Measurements from ENCODE around the gene ADGRG4.
"Not testable (repeated sequence)": the region's sequence is repeated elsewhere in the genome, so short reads cannot be mapped to it uniquely, and the experiment has no call there.

ADGRG4 gene, protein sequence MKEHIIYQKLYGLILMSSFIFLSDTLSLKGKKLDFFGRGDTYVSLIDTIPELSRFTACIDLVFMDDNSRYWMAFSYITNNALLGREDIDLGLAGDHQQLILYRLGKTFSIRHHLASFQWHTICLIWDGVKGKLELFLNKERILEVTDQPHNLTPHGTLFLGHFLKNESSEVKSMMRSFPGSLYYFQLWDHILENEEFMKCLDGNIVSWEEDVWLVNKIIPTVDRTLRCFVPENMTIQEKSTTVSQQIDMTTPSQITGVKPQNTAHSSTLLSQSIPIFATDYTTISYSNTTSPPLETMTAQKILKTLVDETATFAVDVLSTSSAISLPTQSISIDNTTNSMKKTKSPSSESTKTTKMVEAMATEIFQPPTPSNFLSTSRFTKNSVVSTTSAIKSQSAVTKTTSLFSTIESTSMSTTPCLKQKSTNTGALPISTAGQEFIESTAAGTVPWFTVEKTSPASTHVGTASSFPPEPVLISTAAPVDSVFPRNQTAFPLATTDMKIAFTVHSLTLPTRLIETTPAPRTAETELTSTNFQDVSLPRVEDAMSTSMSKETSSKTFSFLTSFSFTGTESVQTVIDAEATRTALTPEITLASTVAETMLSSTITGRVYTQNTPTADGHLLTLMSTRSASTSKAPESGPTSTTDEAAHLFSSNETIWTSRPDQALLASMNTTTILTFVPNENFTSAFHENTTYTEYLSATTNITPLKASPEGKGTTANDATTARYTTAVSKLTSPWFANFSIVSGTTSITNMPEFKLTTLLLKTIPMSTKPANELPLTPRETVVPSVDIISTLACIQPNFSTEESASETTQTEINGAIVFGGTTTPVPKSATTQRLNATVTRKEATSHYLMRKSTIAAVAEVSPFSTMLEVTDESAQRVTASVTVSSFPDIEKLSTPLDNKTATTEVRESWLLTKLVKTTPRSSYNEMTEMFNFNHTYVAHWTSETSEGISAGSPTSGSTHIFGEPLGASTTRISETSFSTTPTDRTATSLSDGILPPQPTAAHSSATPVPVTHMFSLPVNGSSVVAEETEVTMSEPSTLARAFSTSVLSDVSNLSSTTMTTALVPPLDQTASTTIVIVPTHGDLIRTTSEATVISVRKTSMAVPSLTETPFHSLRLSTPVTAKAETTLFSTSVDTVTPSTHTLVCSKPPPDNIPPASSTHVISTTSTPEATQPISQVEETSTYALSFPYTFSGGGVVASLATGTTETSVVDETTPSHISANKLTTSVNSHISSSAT (N-terminal part only)

DNA sequence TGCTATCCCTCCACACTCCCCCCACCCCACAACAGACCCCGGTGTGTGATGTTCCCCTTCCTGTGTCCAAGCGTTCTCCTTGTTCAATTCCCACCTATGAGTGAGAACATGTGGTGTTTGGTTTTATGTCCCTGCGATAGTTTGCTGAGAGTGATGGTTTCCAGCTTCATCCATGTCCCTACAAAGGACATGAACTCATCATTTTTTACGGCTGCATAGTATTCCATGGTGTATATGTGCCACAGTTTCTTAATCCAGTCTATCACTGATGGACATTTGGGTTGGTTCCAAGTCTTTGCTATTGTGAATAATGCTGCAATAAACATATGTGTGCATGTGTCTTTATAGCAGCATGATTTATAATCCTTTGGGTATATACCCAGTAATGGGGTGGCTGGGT, at the start of gene ADGRG4:
Gene ADGRG4, plus strand, starts transcription at position 243 of the 400 bp plus-strand sequence. CDS start 7,815 bp downstream, outside the sequence.
- not testable (repeated sequence) for DNase-seq

DNA sequence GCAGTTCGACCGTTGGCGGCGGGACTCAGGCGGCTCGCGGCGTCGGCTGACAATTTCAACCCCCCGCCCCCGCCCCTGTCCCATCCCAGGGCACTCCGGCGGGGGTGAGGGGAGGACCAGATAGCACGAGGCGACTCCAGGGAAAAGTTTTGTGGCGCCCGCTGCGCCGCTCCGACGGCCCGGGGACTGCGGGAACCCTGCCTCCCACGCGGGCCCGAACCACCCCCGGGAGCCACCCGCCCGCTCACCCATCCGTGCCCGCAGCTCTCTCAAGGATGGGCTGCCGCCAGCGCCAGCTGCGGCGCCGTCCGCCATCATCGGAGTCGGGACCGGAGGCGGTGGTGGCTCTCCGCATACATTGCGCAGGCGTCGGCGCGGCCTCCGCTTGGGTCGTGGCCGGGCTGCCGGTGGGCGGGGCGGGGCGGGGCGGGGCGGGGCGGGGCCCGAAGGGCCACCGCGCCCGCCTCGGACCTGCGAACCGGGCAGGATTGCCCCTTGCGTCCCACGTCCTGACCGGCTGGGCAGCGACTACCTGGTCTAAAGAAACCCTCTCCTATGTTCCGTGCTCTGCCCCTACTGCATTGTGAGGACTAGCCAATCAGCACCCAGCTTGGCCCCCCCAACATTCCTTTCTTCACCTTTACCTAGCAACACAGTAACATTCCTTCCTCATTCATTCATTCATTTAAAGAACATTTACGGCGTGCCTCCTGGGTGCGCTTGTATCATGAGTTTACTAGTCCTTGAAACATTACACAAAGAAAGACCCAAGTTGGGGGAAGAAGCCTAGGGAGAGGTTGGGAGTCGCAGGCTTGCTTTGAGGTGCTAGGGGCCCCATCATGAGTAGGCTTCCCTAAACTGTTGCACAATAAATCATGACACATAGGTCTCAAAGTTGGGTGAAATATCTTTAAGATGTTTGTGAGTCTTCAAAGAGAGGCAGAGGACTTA, 49.4 kb upstream of the ADGRG4 start, which contains the start of gene MAP7D3:
Gene MAP7D3, minus strand, starts transcription at position 360 of the 951 bp plus-strand sequence. Its CDS starts 42 bp downstream, at position 318.
- DNase-seq, result peak; percentile 67

DNA sequence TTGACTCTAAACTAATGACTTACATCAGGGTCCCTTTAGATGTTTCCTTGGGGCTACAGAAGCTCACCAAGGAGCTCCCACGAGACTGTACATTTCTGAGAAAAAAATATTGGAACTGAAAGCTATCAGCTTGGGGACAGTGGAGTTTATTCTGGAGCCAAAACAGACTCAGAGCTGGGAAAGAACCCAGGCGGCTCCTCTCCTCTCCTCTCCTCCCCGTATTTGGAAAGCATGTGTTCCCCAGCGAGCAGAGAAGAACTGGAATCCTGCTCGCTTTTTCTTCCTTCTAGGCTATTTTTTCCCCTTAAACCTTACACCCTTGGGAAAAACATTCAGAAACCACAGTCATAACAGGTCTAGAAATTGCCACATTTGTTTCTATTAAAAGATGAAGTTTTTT, 45.2 kb upstream of the ADGRG4 start:
- no peak for DNase-seq

DNA sequence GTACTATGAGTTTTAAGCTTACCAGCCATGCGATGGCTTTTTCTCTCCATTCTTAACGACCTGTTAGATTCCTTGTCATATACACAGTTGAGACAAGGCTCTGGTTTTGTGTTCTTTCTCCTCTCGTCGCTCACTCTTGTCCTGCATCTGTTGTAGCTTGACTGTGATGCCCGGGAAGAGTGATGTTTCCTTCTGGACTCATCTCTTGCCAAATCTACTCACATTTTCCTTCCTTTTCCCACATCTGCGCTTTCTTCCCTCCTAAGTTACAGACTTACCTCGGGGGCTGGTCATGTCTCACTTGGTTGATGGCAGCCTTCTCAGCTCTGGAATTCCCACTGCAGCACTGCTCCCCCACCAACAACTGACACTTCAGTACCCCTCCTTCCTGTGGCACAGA, 44.7 kb upstream of the ADGRG4 start:
- DNase-seq, result no peak

DNA sequence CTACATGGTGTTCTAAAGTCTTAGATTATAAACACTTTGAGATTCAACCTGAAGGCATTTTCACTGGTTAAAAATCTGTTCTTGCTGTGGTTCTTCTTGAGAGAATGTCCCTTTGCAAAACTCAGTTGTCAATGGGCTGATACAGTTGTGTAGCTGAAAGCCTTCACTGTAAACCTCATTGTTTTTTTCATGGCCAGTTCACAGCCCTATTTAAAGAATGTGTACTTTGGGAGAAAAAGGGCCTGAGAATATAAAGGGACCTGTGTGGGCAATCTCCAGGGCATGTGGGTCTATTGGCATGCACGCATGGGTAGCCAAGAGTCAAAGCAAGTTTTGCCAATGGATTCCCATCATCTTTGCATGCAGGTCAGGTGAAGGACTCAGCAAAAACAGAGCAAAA, 41.8 kb upstream of the ADGRG4 start:
- no peak for DNase-seq

DNA sequence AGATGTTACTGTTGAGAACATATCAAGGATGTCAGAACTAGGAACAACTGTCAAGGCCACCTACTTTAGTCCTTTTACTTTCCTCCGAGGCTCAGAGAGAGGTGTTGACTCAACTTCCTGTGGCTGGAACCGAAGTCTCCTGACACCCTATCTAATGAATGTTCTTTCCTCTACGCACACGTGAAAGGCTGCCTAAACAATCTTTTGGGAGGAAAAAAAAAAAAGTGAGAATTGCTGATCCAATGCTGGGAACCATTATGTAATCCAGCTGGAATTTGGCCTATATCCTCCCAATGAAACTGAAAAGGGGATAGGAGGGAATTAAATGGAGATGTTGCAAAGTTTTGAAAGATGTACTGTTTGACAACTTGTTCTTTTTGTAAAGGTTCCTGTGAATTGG, 41.2 kb upstream of the ADGRG4 start:
- peak; percentile 46 for DNase-seq

DNA sequence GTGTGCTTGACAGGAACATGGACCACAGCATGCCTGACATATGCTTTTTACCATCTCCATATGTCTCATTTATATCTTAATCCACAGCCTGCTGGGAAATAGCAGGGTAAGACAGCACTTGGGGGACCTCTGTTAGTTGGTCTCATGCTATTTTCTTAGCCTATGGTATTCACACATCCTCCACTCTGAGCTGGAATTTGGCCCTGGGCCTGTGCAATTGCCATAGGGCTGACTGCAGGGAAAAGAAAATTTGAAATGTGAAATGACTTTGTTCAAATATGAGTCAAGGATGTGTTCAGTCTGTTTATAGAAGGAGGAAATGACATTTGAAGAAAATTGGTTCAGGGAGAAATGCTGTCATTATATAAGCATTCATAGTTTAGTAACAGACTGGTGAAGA, 40.0 kb upstream of the ADGRG4 start:
- no peak for DNase-seq

DNA sequence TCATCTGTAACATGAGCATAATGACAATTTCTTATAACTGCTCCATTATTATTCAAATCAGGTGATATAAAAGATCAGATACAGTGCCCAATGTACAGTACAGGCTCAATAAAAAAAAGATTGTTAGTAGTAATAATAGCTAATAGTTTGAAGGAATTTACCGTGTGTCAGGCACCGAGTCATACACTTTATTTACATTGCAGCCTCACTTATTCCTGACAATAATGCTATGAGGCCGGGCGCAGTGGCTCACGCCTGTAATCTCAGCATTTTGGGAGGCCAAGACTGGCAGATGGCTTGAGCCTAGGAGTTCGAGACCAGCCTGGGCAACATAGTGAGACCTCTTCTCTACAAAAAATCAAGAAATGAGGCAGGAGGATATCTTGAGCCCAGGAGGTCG, 39.4 kb upstream of the ADGRG4 start:
- no peak for DNase-seq

DNA sequence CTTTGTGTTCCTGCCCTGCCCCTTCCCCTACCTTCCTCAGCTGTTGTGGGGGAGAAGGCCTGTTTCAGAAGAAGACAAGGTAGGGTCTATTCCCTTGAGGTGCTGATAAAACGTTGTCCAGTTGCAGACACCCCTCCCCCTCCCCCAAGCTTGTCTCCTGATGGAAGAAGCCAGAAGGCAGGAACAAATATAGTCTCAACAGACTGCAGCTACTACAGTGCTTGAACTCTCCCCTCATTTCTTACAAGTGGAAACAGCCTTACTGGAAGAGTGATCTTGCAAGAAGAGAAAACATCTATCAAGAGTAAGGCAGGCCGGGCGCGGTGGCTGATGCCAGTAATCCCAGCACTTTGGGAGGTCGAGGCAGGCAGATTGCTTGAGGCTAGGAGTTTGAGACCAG, 38.5 kb upstream of the ADGRG4 start:
- DNase-seq, result no peak

DNA sequence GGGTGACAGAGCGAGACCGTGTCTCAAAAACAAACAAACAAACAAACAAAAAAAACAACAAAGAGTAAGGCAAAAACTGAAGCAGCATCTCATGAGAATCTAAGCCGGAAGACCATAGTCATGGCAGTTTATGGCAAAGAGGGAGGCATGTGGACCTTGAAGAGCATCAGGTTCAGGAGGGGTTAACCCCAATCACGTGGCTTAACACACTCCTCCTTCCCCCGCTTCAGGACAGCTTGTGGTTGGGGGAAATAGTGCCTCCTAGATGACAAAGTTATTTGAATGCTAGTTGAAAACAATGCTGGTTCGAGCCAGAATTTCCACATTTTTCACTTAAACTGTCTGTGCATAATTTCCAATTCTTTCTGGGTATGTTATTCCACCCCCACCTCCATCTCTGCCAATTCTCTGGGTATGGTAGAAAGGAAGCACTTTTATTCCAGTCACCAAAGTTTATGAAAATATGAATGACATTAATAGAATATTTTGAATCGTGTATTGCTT, 37.9 kb upstream of the ADGRG4 start:
- DNase-seq, result no peak

DNA sequence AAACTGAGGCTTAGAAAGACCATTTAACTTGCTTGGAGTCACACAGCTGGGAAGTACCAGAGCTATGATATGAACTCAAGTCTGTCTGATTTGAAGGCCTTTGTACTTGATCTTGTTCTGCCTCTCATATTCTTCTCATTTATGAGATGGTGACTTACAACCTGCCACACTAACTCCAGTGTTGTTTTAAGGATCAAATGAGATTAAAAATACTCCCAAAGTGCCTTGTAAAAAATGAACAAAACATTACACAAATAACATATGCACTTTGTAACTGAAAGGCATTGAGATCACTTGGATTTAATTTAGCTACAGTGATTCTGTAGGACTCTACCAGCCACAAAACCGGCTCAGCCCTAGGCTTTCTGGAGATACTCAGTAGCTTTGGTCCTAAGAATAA, 33.9 kb upstream of the ADGRG4 start:
- DNase-seq, result no peak

DNA sequence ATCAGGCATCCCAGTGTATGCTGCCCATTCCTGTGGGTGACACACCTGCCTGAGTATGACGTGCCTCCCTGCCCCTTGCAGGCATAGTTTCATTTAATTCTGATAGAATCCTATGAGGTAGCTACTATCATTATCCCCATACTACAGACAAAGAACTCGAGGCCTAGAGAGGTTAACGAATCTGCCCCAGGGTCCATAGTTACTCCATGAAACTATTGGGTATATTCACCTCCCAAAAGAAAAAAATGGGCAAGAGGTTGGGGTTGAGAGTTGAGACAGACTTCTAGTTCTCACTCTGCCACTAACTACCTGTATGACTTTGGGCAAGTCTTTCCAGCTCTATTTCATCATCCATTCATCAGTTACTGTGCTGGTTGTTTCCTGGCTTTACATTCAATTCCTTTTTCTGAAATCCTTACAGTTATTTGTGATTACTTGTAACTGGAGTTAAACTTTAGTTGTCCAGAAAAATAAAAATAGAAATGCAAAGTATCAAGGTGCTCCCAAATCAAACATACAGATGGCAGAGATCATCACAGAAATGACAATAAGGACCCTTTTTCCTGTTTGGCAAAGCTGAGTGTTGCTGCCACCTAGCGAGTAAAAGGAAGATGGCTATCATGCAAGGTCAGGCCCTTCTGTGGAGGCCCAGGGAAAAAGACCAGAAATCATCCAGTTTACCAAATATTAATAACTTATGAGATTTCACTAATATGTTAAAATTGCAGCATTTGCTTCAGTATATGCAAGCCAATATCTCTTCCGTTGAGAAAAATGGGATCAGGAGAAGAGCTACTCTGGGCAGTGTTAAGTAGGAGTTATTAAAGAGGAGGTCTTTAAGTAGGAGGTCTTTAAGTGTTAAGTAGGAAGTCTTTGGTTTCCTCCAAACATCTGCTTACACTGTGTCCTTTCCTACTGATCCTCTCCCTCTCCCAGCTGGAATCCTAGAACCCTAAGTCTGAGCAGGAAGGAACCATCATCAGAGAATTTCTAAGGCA, 32.4 kb upstream of the ADGRG4 start:
- DNase-seq, result peak; percentile 66

DNA sequence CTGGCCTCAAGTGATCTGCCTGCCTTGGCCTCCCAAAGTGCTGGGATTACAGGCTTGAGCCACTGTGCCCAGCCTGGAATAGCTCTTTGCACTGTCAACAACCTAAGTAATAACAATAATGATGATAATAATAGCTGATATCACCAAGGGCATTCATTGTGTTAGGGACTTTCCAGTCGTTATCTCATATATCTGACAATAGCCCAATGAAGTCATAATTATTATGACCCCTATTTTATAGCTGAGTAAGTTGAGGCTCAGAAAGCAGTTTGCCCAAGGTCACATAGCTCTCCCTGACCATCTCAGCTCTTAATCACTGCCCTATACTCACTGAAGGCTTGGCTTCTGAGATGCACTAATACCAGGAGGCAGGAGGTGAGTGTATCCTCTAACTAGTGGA, 30.8 kb upstream of the ADGRG4 start:
- no peak for DNase-seq

DNA sequence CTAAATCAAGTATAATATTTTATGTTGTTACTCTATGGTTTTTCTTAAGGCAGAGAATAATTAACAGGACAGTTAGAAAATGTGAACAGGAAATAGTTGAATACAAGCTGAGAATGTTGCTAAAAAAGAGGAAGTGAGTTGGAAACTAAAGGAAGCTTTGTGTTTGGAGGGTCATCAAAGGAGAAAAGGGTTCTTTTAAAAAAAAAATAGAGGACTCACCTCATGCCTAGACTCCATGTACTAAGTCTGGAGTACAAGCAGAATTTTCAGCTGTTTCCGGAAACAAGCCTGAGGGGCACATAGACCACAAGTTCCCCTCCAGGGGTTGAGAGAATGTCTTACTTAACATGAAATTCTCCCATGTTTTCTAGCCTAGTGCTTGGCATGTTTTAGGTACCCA, 29.5 kb upstream of the ADGRG4 start:
- no peak for DNase-seq

DNA sequence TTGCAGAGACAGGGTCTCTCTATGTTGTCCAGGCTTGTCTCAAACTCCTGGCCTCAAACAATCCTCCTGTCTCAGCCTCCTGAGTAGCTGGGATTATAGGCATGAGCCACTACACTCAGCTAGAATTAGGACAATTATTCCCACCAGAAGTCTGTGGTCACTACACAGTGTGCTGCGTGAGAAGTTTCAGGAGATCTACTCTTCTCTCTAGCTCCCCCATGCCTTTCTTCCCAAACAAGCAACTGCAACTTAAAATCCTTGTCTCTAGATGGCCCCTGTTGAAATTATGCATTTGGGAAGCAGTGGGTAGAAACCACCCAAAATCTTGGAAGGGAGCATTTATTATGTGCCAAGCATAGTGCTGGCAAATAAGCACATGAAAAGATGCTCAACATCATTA, 28.4 kb upstream of the ADGRG4 start:
- no peak for DNase-seq

DNA sequence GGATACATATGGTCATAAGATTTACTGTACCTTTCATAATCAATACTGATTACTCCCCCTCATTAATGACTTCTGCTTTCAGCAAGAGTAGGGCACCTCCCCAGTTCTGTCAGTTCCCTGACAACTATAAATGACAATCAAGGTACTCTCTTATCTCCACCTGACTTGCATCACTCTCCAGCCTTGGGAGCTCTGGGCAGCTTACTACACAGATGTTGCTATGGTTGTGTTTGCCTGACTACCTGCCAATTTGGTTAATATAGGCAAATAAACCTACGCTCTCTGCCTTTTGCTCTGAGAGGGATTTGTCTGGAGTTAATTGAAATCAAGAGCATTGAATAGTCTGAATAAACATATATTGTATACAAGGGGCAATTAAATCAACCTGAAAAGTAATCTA, 26.8 kb upstream of the ADGRG4 start:
- no peak for DNase-seq

DNA sequence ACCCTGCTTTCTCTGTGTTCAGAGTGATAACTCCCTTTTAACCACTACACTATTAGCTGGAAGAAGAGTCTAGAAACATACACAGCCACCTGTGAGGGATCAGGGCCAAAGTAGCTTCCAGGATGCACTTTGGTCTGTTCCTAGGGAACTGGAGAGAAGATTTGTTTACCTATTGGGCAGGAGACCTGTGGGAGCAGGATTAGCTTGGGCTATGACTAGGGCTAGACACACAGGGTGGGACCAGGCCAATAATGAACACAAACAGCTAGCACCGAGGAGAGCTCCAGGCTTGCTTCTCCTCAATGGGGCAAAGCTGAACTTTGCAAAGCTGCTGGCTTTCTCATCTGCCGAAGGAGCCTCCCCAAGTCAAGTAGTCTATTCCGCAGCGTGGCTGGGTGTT, 25.2 kb upstream of the ADGRG4 start:
- DNase-seq, result no peak

DNA sequence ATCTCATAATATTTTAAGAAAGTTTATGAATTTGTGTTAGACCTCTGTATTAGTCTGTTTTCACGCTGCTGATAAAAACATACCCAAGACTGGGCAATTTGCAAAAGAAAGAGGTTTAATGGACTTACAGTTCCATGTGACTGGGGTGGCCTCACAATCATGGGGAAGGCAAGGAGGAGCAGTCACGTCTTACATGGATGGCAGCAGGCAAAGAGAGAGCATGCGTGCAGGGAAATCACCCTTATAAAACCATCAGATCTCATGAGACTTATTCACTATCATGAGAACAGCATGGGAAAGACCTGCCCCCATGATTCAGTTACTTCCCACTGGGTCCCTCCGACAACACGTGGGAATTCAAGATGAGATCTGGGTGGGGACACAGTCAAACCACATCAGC, 14.4 kb upstream of the ADGRG4 start:
- DNase-seq, result not testable (repeated sequence)

DNA sequence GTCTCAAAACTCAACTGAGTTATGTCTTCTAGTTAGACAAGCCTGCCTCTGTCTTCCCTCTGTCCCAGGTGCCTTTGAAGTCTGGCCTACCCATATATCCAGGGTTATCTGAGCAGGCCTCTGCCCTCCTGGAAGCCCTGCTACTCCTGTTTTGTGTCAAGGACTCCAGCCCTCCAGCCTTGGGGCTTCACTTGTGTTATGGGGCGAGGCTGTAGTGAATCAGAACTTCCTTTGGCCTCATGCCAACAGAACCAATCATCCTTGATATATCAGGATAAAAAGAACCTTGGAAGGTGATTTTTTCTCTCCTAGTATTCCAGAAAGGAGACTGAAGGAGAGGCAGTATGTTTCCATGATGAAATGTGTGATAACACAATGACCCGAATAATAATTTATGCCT, 8.9 kb upstream of the ADGRG4 start:
- DNase-seq, result no peak

DNA sequence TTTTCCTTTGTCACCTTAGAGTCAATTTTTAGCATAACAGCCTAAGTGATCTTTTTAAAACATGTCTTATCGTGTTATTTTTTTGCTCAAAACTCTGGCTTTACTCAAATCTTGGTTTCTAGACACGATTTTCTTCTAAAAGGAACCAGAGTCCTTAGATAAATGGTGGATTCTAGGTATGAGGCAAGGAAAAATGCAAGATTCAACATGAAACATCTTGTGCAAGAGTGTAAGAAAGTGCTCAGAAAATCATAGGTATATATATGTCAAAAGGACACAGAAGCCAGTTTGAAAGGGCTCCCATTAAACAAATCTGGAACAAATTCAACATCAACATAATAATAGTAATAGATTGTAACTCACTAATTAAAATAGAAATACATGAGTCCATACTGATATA, 8.1 kb upstream of the ADGRG4 start:
- no peak for DNase-seq

All from activated CD4-positive, alpha-beta T cell treated with anti-CD3 and anti-CD28 coated beads, Interleukin-2, amount 50 U/mL, for 16 hours (primary cell).